Measurements from ENCODE around the gene GJB5.

GJB5 gene

GRCh38 chr1:34794001-34794789, 39.3 kb downstream of the GJB5 start:
- no peak for TF ChIP-seq MYC (IDR thresholded peaks at IDR 0.05; ENCODE audit: low read depth, low read length)
- TF ChIP-seq, protein P1, sequence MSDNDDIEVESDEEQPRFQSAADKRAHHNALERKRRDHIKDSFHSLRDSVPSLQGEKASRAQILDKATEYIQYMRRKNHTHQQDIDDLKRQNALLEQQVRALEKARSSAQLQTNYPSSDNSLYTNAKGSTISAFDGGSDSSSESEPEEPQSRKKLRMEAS (IDR thresholded peaks at IDR 0.05; ENCODE audit: low read depth, low read length) = no peak
- H3K4me3 ChIP-seq (ENCODE audit: low read depth, low read length) = no peak overlapping the region

DNA sequence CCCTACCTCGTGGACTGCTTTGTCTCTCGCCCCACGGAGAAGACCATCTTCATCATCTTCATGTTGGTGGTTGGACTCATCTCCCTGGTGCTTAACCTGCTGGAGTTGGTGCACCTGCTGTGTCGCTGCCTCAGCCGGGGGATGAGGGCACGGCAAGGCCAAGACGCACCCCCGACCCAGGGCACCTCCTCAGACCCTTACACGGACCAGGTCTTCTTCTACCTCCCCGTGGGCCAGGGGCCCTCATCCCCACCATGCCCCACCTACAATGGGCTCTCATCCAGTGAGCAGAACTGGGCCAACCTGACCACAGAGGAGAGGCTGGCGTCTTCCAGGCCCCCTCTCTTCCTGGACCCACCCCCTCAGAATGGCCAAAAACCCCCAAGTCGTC, 39.9 kb downstream of the GJB5 start:
- H3K4me3 ChIP-seq (ENCODE audit: low read depth, low read length) = no peak overlapping the region
- DNase-seq (ENCODE audit: low read depth) = no peak
- TF ChIP-seq CTCF (IDR thresholded peaks at IDR 0.05; ENCODE audit: low read depth, low read length) = no peak
- TF ChIP-seq MYC (IDR thresholded peaks at IDR 0.05; ENCODE audit: low read depth, low read length) = no peak
- no peak for TF ChIP-seq POLR2A (IDR thresholded peaks at IDR 0.05; ENCODE audit: extremely low read depth, insufficient read length)

More at GRCh38 chr1:34794001-34794789, 39.3 kb downstream of the GJB5 start:
- DNase-seq (ENCODE audit: low read depth) = no peak

GRCh38 chr1:34795916-34796315, 41.1 kb downstream of the GJB5 start:
- no peak overlapping the region for H3K4me3 ChIP-seq (ENCODE audit: low read depth, low read length)
- TF ChIP-seq MYC (IDR thresholded peaks at IDR 0.05; ENCODE audit: low read depth, low read length) = no peak
- no peak for TF ChIP-seq CTCF (IDR thresholded peaks at IDR 0.05; ENCODE audit: low read depth, low read length)
- TF ChIP-seq, protein P1 (IDR thresholded peaks at IDR 0.05; ENCODE audit: low read depth, low read length) = no peak
- TF ChIP-seq POLR2A (IDR thresholded peaks at IDR 0.05; ENCODE audit: extremely low read depth, insufficient read length) = no peak
- no peak for DNase-seq (ENCODE audit: low read depth)

GRCh38 chr1:34796990-34797389, 42.1 kb downstream of the GJB5 start:
- TF ChIP-seq MYC (IDR thresholded peaks at IDR 0.05; ENCODE audit: low read depth, low read length) (no peak), CTCF (IDR thresholded peaks at IDR 0.05; ENCODE audit: low read depth, low read length) (no peak), POLR2A (IDR thresholded peaks at IDR 0.05; ENCODE audit: extremely low read depth, insufficient read length) (no peak)
- TF ChIP-seq, protein P1 (IDR thresholded peaks at IDR 0.05; ENCODE audit: low read depth, low read length) = no peak
- DNase-seq (ENCODE audit: low read depth) = no peak
- no peak overlapping the region for H3K4me3 ChIP-seq (ENCODE audit: low read depth, low read length)

DNA sequence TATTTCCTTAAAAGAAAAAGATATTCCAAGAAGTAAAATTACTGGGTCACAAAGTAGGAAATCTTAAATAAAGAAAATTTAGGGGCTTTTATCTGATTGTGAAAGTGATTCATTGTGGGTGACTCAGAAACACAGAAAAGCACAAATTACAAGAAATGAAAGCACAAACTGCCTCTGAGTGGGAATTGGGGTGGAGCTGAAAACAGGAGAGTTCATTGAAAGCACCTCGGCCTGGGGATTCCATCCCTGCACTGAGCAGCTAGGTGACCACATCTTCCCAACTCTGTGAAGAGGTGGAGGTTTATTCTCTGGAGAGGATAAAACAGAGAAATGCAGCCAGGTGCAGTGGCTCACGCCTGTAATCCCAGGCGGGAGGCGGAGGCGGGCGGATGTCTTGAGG, 45.4 kb downstream of the GJB5 start:
- no peak overlapping the region for H3K4me3 ChIP-seq (ENCODE audit: low read depth, low read length)
- no peak for DNase-seq (ENCODE audit: low read depth)
- TF ChIP-seq, protein P1 (IDR thresholded peaks at IDR 0.05; ENCODE audit: low read depth, low read length) = no peak
- TF ChIP-seq CTCF (IDR thresholded peaks at IDR 0.05; ENCODE audit: low read depth, low read length) (no peak), MYC (IDR thresholded peaks at IDR 0.05; ENCODE audit: low read depth, low read length) (no peak), POLR2A (IDR thresholded peaks at IDR 0.05; ENCODE audit: extremely low read depth, insufficient read length) (no peak)

GRCh38 chr1:34803770-34804169, 48.9 kb downstream of the GJB5 start:
- TF ChIP-seq MYC (IDR thresholded peaks at IDR 0.05; ENCODE audit: low read depth, low read length) = no peak
- no peak overlapping the region for H3K4me3 ChIP-seq (ENCODE audit: low read depth, low read length)
- DNase-seq (ENCODE audit: low read depth) = no peak

DNA sequence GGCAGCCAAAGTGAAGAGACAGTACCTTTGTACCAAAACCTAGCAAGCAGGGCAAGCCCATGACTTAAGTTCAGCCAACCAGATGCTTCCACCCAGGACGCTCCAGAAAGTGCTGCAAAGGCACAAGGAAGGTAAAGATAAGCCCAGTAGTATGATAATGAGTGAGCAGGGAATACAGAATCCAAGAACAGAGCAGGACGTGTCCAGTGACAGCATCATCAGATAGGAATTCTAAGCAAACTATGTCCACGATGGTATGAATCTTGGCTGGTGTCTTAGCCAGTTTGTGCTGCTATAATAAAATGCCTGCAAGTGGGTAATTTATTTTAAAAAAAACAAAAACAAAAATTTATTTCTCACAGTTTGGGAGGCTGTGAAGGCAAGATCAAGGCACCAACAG, 51.5 kb downstream of the GJB5 start:
- no peak overlapping the region for H3K4me3 ChIP-seq (ENCODE audit: low read depth, low read length)
- TF ChIP-seq POLR2A (IDR thresholded peaks at IDR 0.05; ENCODE audit: extremely low read depth, insufficient read length) (no peak), CTCF (IDR thresholded peaks at IDR 0.05; ENCODE audit: low read depth, low read length) (no peak), MYC (IDR thresholded peaks at IDR 0.05; ENCODE audit: low read depth, low read length) (no peak)
- TF ChIP-seq, protein P1 (IDR thresholded peaks at IDR 0.05; ENCODE audit: low read depth, low read length) = no peak
- no peak for DNase-seq (ENCODE audit: low read depth)

Measured in NB4 (cell line).